Femur (tissue), 1 donor: Measurements from ENCODE around the gene ADIPOR2.

Experiments used
- DNase-seq: peaks from one replicate; pipeline ENCODE4 v3.0.0-alpha.2; 2017

The ADIPOR2 gene

GRCh38 chr12:1834186-1834925 lies 143.5 kb downstream of the ADIPOR2 start:
- DNase-seq: no peak

DNA sequence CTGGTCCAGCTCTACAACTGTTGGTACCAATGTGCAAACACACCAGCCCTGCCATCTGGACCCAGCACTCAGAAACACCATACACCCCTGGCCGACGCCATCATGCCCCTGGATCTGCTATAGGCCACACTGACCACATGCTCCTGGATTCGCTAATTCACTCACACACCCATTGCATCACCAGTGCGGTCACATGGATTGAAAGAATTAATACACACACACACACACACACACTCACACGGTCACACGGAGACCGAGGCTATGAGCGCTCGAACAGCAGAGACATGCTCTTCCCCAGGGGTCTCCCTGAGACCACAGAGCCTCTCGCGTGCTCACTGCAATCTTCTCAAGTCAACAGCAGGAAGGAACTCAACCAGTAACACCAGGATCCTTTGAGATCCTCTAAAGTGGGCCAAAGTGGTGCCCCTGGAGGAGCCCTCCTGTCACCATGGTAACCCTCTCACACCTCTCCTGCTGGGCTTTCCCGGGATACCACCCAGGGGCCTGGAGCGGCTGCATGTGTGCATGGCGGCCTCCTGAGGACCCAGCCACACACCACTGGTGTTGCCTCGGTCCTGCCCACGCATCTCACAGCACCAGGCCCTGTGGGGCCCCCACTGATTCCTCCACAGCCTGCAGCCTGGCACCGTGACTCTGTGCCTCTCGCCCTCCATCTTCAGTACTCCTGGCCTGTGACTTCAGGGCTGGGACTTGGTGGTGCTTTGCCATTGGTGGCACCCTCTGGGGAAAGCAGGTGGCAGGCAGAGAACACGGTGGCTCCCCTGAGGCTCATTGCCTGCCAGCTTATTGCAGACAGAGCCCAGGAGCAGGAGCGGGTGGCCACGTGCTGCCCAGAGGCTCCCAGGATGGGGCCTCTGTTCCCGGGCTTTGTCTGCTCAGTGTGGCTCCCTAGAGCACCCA lies 144.6 kb downstream of the ADIPOR2 start:
- DNase-seq: no peak

GRCh38 chr12:1836241-1836803 lies 145.5 kb downstream of the ADIPOR2 start:
- DNase-seq: no peak

DNA sequence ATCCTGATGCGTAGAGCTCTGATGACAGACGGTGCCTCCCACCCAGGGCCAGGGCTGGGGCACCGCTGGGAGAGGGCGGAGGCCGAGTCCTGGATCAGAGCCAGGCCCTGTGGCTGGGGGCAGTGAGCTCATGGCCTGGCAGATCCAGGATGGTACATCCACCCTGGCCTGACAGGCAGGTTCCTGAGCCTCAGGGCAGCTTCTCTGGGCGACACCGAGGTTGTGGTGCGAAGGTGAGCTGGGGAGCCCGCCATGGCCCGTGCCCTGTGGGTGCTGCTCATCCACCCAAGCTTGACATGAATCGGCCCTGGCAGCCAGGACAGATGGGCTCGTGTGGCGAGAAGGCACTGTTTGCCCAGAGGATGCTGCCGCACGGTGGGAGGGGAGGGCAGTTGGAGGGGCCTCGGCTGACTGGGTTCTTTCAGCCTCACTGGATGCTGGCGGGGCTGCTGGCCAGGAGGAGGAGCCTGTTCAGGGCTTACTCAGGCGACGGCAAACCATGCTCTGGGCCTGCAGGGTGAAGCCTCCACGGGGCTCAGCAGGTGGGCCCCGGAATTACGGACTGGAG lies 146.1 kb downstream of the ADIPOR2 start:
- no peak for DNase-seq

DNA sequence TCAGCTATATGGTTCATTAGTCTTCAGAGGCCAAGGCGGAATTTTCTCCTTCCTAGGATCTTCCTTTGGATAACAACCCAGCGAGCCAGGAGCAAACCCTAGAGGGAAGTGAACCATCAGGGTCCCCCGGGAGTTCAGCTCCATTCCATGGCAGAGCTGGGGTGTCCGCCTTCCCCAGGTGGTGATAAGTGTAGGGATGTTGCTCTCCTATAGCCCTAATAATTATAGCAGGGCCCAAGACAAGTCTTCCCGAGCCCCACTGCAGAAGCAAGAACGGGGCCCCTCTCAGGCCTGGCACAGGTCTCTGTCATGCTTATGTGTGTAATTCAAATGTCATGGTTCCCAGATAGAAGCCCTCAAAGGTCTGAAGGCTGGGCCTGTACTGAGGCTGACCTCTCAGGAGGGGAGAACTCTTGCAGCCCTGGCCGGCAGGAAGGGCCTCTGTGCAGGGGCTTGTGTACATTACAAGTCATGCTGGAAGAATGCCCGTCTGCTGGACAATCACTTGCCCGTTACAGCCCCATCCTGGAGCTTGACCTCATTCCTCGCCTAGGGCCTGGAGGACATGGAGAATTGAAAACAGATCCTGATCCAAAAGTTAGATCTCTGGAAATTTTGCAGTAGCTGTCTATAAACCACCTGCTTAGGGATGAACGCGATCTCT lies 146.8 kb downstream of the ADIPOR2 start:
- no peak for DNase-seq
